GM19099 (cell line): ENCODE measurements around the gene MYRFL.

ENCODE experiments used
- POLR2A ChIP-seq: IDR thresholded peaks from 3 replicates; pipeline ENCODE4 v1.6.1; 2011; ENCODE audit warnings: low read depth; ENCODE audit not compliant: insufficient read length; ENCODE audit errors: extremely low read depth

The MYRFL gene

GRCh38 chr12:69824966-69825560 lies at the start of gene MYRFL:
Gene MYRFL (plus strand): TSS chr12:69825227. CDS start chr12:69825518, 291 bp downstream.
- TF ChIP-seq POLR2A: no peak

GRCh38 chr12:69779928-69780327 lies 45.1 kb upstream of the MYRFL start:
- no peak for TF ChIP-seq POLR2A

GRCh38 chr12:69783365-69783764 lies 41.7 kb upstream of the MYRFL start:
- TF ChIP-seq POLR2A: no peak

GRCh38 chr12:69789351-69789750 lies 35.7 kb upstream of the MYRFL start:
- no peak for TF ChIP-seq POLR2A

- no peak for TF ChIP-seq POLR2A
Measured at GRCh38 chr12:69792533-69792932, 32.5 kb upstream of the MYRFL start.

- TF ChIP-seq POLR2A: no peak
Measured at GRCh38 chr12:69810870-69811498, 14.0 kb upstream of the MYRFL start.

- TF ChIP-seq POLR2A: no peak
Measured at GRCh38 chr12:69816082-69816481, 8.9 kb upstream of the MYRFL start.

GRCh38 chr12:69821032-69821455 lies 4.0 kb upstream of the MYRFL start:
- TF ChIP-seq POLR2A: no peak

GRCh38 chr12:69821456-69822159 lies 3.4 kb upstream of the MYRFL start:
- no peak for TF ChIP-seq POLR2A

- TF ChIP-seq POLR2A: no peak
Measured at GRCh38 chr12:69822201-69822860, 2.7 kb upstream of the MYRFL start.

- no peak for TF ChIP-seq POLR2A
Measured at GRCh38 chr12:69824028-69824427, 999 bp upstream of the MYRFL start.

GRCh38 chr12:69828897-69829296 lies 3.9 kb downstream of the MYRFL start:
- TF ChIP-seq POLR2A: no peak

- no peak for TF ChIP-seq POLR2A
Measured at GRCh38 chr12:69833696-69834095, 8.7 kb downstream of the MYRFL start.

- TF ChIP-seq POLR2A: no peak
Measured at GRCh38 chr12:69834147-69834546, 9.1 kb downstream of the MYRFL start.

GRCh38 chr12:69834576-69834975 lies 9.5 kb downstream of the MYRFL start:
- no peak for TF ChIP-seq POLR2A
